SK-N-SH treated with all-trans-retinoic acid at 6 μM for 48 hours (cell line): ENCODE measurements around the gene KCNT2.

ENCODE experiments used
- ARNTL ChIP-seq: fragments of 450-650 bp; formaldehyde crosslinking; IDR thresholded peaks from 2 replicates; pipeline ENCODE4 v1.5.0; 2020; ENCODE audit warnings: low read depth, mild to moderate bottlenecking, moderate library complexity, borderline replicate concordance
- BACH2 ChIP-seq: fragments of 250-450 bp; sonication (Bioruptor Pico); IDR thresholded peaks from 2 replicates; pipeline ENCODE4 v1.9.0; 2021; ENCODE audit warnings: mild to moderate bottlenecking, borderline replicate concordance
- CREB5 ChIP-seq: fragments of 250-450 bp; sonication (Bioruptor Pico); IDR thresholded peaks from 2 replicates; pipeline ENCODE4 v1.5.1; 2020; ENCODE audit warnings: low read depth, mild to moderate bottlenecking, moderate library complexity
- CSDC2 ChIP-seq: fragments of 250-450 bp; sonication (Bioruptor Pico); IDR thresholded peaks from 2 replicates; pipeline ENCODE4 v1.5.0; 2020; ENCODE audit warnings: mild to moderate bottlenecking, moderate library complexity
- CSRNP3 ChIP-seq: fragments of 250-450 bp; sonication (Bioruptor Pico); IDR thresholded peaks from 2 replicates; pipeline ENCODE4 v1.5.1; 2021; ENCODE audit warnings: mild to moderate bottlenecking, moderate library complexity
- ESRRG ChIP-seq: fragments of 250-450 bp; sonication (Bioruptor Pico); IDR thresholded peaks from 2 replicates; pipeline ENCODE4 v1.6.1; 2021; ENCODE audit warnings: mild to moderate bottlenecking
- RARB ChIP-seq: fragments of 250-450 bp; sonication (Bioruptor Pico); IDR thresholded peaks from 2 replicates; pipeline ENCODE4 v1.8.0; 2021; ENCODE audit warnings: mild to moderate bottlenecking, moderate library complexity
- ZFP3 ChIP-seq: fragments of 250-450 bp; sonication (Bioruptor Pico); IDR thresholded peaks from 2 replicates; pipeline ENCODE4 v1.5.0; 2020; ENCODE audit warnings: mild to moderate bottlenecking, moderate library complexity
- ZNF565 ChIP-seq: fragments of 450-650 bp; formaldehyde crosslinking; conservative IDR thresholded peaks from 2 replicates; pipeline ENCODE4 v1.5.0; 2020; ENCODE audit warnings: low read depth, mild to moderate bottlenecking, moderate library complexity
- ZNF8 ChIP-seq: fragments of 450-650 bp; formaldehyde crosslinking; IDR thresholded peaks from 2 replicates; pipeline ENCODE4 v1.5.0; 2020; ENCODE audit warnings: mild to moderate bottlenecking, moderate library complexity

- TF ChIP-seq CREB5 (no peak), CSRNP3 (CRISPR knock-in tag) (no peak), ZFP3 (CRISPR knock-in tag) (no peak), ZNF8 (CRISPR knock-in tag) (no peak), RARB (no peak), ARNTL (no peak), ESRRG (CRISPR knock-in tag) (no peak), CSDC2 (CRISPR knock-in tag) (no peak), ZNF565 (CRISPR knock-in tag) (no peak), BACH2 (CRISPR knock-in tag) (no peak)
These were observed 94.4 kb downstream of the KCNT2 start for GRCh38 chr1:196513821-196514220.
